ENCODE measurements around the gene SBF1. TPM values are rescaled to one million over a fixed set of nuclear protein-coding genes. Genes with fewer than 3 reads are reported as not detected.
A peak's percentile ranks its signal among the peaks of the same experiment; 100 is the strongest.

The SBF1 gene
- total and polyA plus RNA-seq, 2 of the 13 experiments (the other 11 are each of a cell fraction or from before 2014, with no cell fraction given), result 31.7 to 40.9 TPM

DNA sequence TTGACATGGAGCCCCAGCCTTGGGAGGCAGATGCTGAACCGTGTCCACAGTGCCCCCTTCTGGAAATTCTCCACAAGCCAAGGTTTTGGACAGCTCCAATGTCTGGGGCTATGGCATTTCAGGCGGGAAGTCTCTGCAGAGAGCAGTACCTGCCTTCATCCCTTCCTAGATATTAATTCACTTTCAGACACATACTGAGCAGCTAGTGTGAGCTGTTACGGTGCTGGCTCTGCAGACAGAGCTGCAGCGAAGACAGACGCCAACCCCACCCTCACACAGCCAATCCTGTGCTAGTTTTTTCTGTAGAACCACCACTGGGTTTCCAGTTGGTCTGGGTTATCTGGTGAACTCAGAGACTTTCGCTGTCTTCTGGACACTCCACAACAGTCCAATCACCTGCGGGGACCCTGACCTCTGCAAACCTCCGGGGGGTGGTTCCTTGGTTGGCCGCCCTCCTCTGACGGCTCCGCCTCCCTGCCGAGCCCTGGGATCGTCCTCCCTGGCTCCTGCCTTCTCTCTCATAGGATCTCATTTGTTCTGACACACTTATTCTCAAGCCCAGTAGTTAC, 23.6 kb upstream of the SBF1 start (continued):
- TF ChIP-seq, protein P1, sequence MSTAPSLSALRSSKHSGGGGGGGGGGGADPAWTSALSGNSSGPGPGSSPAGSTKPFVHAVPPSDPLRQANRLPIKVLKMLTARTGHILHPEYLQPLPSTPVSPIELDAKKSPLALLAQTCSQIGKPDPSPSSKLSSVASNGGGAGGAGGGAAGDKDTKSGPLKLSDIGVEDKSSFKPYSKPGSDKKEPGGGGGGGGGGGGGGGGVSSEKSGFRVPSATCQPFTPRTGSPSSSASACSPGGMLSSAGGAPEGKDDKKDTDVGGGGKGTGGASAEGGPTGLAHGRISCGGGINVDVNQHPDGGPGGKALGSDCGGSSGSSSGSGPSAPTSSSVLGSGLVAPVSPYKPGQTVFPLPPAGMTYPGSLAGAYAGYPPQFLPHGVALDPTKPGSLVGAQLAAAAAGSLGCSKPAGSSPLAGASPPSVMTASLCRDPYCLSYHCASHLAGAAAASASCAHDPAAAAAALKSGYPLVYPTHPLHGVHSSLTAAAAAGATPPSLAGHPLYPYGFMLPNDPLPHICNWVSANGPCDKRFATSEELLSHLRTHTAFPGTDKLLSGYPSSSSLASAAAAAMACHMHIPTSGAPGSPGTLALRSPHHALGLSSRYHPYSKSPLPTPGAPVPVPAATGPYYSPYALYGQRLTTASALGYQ (CRISPR knock-in tag; IDR thresholded peaks at IDR 0.05), result no peak
- no peak for TF ChIP-seq TCF7L2 (IDR thresholded peaks at IDR 0.05; ENCODE audit: low read depth, low read length)
- TF ChIP-seq ZNF792 (CRISPR knock-in tag; IDR thresholded peaks at IDR 0.05), result 0 out of 2 replicates have a peak, but pooled peaks have one; percentile 22
- TF ChIP-seq ZNF777 (CRISPR knock-in tag; IDR thresholded peaks at IDR 0.05), result peak; percentile 43; the same call in 1 of the 2 replicates
- TF ChIP-seq RARG (CRISPR knock-in tag; IDR thresholded peaks at IDR 0.05; ENCODE audit: low read depth), result no peak
- no peak for TF ChIP-seq IKZF1 (IDR thresholded peaks at IDR 0.05)
- no peak for TF ChIP-seq RELA (CRISPR knock-in tag; IDR thresholded peaks at IDR 0.05)
- peak; percentile 44 for TF ChIP-seq NR2C2 (CRISPR knock-in tag; IDR thresholded peaks at IDR 0.05; ENCODE audit: borderline replicate concordance)
- TF ChIP-seq ZNF788 (CRISPR knock-in tag; IDR thresholded peaks at IDR 0.05; ENCODE audit: borderline replicate concordance), result no peak
- TF ChIP-seq ZSCAN29 (CRISPR knock-in tag; conservative IDR thresholded peaks at IDR 0.05), result no peak
- no peak; the same call in 1 of the 2 replicates for TF ChIP-seq ADNP (CRISPR knock-in tag; IDR thresholded peaks at IDR 0.05)
- 0 out of 2 replicates have a peak, but pooled peaks have one; percentile 44 for TF ChIP-seq SMYD3 (CRISPR knock-in tag; IDR thresholded peaks at IDR 0.05)
- TF ChIP-seq CHD4 (IDR thresholded peaks at IDR 0.05; ENCODE audit: borderline replicate concordance, low read length), result 0 out of 2 replicates have a peak, but pooled peaks have one; percentile 31
- TF ChIP-seq SP2 (CRISPR knock-in tag; IDR thresholded peaks at IDR 0.05), result no peak
- TF ChIP-seq, protein P2, sequence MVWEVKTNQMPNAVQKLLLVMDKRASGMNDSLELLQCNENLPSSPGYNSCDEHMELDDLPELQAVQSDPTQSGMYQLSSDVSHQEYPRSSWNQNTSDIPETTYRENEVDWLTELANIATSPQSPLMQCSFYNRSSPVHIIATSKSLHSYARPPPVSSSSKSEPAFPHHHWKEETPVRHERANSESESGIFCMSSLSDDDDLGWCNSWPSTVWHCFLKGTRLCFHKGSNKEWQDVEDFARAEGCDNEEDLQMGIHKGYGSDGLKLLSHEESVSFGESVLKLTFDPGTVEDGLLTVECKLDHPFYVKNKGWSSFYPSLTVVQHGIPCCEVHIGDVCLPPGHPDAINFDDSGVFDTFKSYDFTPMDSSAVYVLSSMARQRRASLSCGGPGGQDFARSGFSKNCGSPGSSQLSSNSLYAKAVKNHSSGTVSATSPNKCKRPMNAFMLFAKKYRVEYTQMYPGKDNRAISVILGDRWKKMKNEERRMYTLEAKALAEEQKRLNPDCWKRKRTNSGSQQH (CRISPR knock-in tag; IDR thresholded peaks at IDR 0.05; ENCODE audit: low read depth), result no peak
- no peak for TF ChIP-seq ZNF766 (CRISPR knock-in tag; IDR thresholded peaks at IDR 0.05; ENCODE audit: borderline replicate concordance)
- TF ChIP-seq DPF2 (CRISPR knock-in tag; IDR thresholded peaks at IDR 0.05; ENCODE audit: borderline replicate concordance, low read depth), result no peak
- TF ChIP-seq, protein P3, sequence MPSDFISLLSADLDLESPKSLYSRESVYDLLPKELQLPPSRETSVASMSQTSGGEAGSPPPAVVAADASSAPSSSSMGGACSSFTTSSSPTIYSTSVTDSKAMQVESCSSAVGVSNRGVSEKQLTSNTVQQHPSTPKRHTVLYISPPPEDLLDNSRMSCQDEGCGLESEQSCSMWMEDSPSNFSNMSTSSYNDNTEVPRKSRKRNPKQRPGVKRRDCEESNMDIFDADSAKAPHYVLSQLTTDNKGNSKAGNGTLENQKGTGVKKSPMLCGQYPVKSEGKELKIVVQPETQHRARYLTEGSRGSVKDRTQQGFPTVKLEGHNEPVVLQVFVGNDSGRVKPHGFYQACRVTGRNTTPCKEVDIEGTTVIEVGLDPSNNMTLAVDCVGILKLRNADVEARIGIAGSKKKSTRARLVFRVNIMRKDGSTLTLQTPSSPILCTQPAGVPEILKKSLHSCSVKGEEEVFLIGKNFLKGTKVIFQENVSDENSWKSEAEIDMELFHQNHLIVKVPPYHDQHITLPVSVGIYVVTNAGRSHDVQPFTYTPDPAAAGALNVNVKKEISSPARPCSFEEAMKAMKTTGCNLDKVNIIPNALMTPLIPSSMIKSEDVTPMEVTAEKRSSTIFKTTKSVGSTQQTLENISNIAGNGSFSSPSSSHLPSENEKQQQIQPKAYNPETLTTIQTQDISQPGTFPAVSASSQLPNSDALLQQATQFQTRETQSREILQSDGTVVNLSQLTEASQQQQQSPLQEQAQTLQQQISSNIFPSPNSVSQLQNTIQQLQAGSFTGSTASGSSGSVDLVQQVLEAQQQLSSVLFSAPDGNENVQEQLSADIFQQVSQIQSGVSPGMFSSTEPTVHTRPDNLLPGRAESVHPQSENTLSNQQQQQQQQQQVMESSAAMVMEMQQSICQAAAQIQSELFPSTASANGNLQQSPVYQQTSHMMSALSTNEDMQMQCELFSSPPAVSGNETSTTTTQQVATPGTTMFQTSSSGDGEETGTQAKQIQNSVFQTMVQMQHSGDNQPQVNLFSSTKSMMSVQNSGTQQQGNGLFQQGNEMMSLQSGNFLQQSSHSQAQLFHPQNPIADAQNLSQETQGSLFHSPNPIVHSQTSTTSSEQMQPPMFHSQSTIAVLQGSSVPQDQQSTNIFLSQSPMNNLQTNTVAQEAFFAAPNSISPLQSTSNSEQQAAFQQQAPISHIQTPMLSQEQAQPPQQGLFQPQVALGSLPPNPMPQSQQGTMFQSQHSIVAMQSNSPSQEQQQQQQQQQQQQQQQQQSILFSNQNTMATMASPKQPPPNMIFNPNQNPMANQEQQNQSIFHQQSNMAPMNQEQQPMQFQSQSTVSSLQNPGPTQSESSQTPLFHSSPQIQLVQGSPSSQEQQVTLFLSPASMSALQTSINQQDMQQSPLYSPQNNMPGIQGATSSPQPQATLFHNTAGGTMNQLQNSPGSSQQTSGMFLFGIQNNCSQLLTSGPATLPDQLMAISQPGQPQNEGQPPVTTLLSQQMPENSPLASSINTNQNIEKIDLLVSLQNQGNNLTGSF (CRISPR knock-in tag; IDR thresholded peaks at IDR 0.05), result no peak
- TF ChIP-seq WIZ (CRISPR knock-in tag; IDR thresholded peaks at IDR 0.05), result no peak
- TF ChIP-seq ZBTB20 (CRISPR knock-in tag; IDR thresholded peaks at IDR 0.05; ENCODE audit: borderline replicate concordance, low read depth), result no peak
- no peak for TF ChIP-seq TMF1 (CRISPR knock-in tag; IDR thresholded peaks at IDR 0.05; ENCODE audit: low read depth)
- peak; percentile 56 for TF ChIP-seq NFYC (CRISPR knock-in tag; IDR thresholded peaks at IDR 0.05)

Measured in HepG2 (cell line).